WTC11 (cell line): Measurements from ENCODE around the gene VPS35L. TPM values are rescaled to one million over a fixed set of nuclear protein-coding genes. Genes with fewer than 3 reads are reported as not detected.

Experiments used
- ATAC-seq: fragments of 200-7000 bp; cut with Tn5 transposase; 2 replicates; pipeline ENCODE4 v1.10.0; 2021; ENCODE audit warnings: mild to moderate bottlenecking, moderate library complexity
- CTCF ChIA-PET: fragments of 300-600 bp; sonication (Branson Sonifier 250); formaldehyde crosslinking; loops from one replicate; lab custom pipeline; 2021; ENCODE audit warnings: antibody characterized with exemption; lab: Charles Lee
- POLR2A ChIA-PET: fragments of 350-600 bp; sonication (Branson Sonifier 250); formaldehyde crosslinking; loops from one replicate; lab custom pipeline; 2021; ENCODE audit warnings: antibody characterized with exemption; lab: Charles Lee
- DNase-seq: peaks from one replicate; pipeline ENCODE4 v3.0.0; 2021; ENCODE audit warnings: low spot score
- H3K27ac Mint-ChIP-seq: 2 replicates; pipeline ENCODE4 v1.8.0; 2021; ENCODE audit warnings: mixed read lengths
- H3K27me3 Mint-ChIP-seq: 2 replicates; pipeline ENCODE4 v1.8.0; 2021; ENCODE audit warnings: low read depth, mild to moderate bottlenecking, moderate library complexity, mixed read lengths
- H3K36me3 Mint-ChIP-seq: 2 replicates; pipeline ENCODE4 v1.8.0; 2021; ENCODE audit warnings: mixed read lengths
- H3K4me1 Mint-ChIP-seq: 2 replicates; pipeline ENCODE4 v1.8.0; 2022; ENCODE audit warnings: mixed read lengths
- H3K4me3 Mint-ChIP-seq: 2 replicates; pipeline ENCODE4 v1.8.0; 2021; ENCODE audit warnings: mild to moderate bottlenecking, moderate library complexity, mixed read lengths
- H3K9me3 Mint-ChIP-seq: 2 replicates; pipeline ENCODE4 v1.8.0; 2021; ENCODE audit warnings: mixed read lengths
- ATF6 ChIP-seq: sonication (generic); formaldehyde crosslinking; IDR thresholded peaks from 2 replicates; pipeline ENCODE4 v1.8.1; 2023; ENCODE audit warnings: mild to moderate bottlenecking, missing genetic modification reagents
- KAT7 ChIP-seq: sonication (generic); formaldehyde crosslinking; IDR thresholded peaks from 2 replicates; pipeline ENCODE4 v1.8.1; 2023; ENCODE audit warnings: missing genetic modification reagents, mild to moderate bottlenecking, borderline replicate concordance
- MYBL2 ChIP-seq: sonication (generic); formaldehyde crosslinking; IDR thresholded peaks from 2 replicates; pipeline ENCODE4 v1.8.1; 2023; ENCODE audit warnings: mild to moderate bottlenecking, moderate library complexity, missing genetic modification reagents
- NR1H2 ChIP-seq: sonication (generic); formaldehyde crosslinking; IDR thresholded peaks from 2 replicates; pipeline ENCODE4 v1.9.0; 2021; ENCODE audit warnings: mild to moderate bottlenecking, moderate library complexity, missing genetic modification reagents
- NR3C1 ChIP-seq: sonication (generic); formaldehyde crosslinking; conservative IDR thresholded peaks from 2 replicates; pipeline ENCODE4 v1.8.1; 2023; ENCODE audit warnings: low read depth, mild to moderate bottlenecking, missing genetic modification reagents
- STAT6 ChIP-seq: sonication (generic); formaldehyde crosslinking; conservative IDR thresholded peaks from 2 replicates; pipeline ENCODE4 v1.8.1; 2023; ENCODE audit warnings: mild to moderate bottlenecking, low read depth, missing genetic modification reagents, moderate library complexity
- USF2 ChIP-seq: sonication (generic); formaldehyde crosslinking; IDR thresholded peaks from 2 replicates; pipeline ENCODE4 v1.8.1; 2023; ENCODE audit warnings: mild to moderate bottlenecking, missing genetic modification reagents, moderate library complexity
- ZBTB21 ChIP-seq: sonication (generic); formaldehyde crosslinking; IDR thresholded peaks from 2 replicates; pipeline ENCODE4 v1.8.1; 2023; ENCODE audit warnings: mild to moderate bottlenecking, missing genetic modification reagents, borderline replicate concordance
- ZNF138 ChIP-seq: sonication (generic); formaldehyde crosslinking; conservative IDR thresholded peaks from 2 replicates; pipeline ENCODE4 v1.8.1; 2022; ENCODE audit warnings: mild to moderate bottlenecking, moderate library complexity, missing genetic modification reagents
- ZNF671 ChIP-seq: fragments of 250-450 bp; sonication (Bioruptor Pico); IDR thresholded peaks from 2 replicates; pipeline ENCODE4 v1.8.0; 2021; ENCODE audit warnings: mild to moderate bottlenecking
- total RNA-seq: library from RNA; stranded (reverse); gene quantifications from 3 replicates; pipeline ENCODE4 v1.2.3, GENCODE V29; 2021
- TF ChIP-seq, protein P1 (sequence below): sonication (generic); formaldehyde crosslinking; IDR thresholded peaks from 2 replicates; pipeline ENCODE4 v1.8.1; 2023; ENCODE audit warnings: mild to moderate bottlenecking, missing genetic modification reagents, moderate library complexity
- TF ChIP-seq, protein P2 (sequence below): sonication (generic); formaldehyde crosslinking; IDR thresholded peaks from 2 replicates; pipeline ENCODE4 v1.8.1; 2023; ENCODE audit warnings: mild to moderate bottlenecking, moderate library complexity, missing genetic modification reagents

Gene VPS35L
- total RNA-seq, 1 experiment from 2014 or later: 59.7 TPM

- no peak for TF ChIP-seq ZBTB21 (CRISPR knock-in tag)
- no peak for TF ChIP-seq STAT6
- TF ChIP-seq NR3C1 (CRISPR knock-in tag): no peak
- TF ChIP-seq NR1H2: no peak
- no peak for TF ChIP-seq KAT7 (CRISPR knock-in tag)
- no peak for TF ChIP-seq USF2 (CRISPR knock-in tag)
- no peak for TF ChIP-seq ZNF138 (CRISPR knock-in tag)
- no peak for TF ChIP-seq MYBL2 (CRISPR knock-in tag)
- TF ChIP-seq, protein P1, sequence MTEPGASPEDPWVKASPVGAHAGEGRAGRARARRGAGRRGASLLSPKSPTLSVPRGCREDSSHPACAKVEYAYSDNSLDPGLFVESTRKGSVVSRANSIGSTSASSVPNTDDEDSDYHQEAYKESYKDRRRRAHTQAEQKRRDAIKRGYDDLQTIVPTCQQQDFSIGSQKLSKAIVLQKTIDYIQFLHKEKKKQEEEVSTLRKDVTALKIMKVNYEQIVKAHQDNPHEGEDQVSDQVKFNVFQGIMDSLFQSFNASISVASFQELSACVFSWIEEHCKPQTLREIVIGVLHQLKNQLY (CRISPR knock-in tag): no peak
- TF ChIP-seq, protein P2, sequence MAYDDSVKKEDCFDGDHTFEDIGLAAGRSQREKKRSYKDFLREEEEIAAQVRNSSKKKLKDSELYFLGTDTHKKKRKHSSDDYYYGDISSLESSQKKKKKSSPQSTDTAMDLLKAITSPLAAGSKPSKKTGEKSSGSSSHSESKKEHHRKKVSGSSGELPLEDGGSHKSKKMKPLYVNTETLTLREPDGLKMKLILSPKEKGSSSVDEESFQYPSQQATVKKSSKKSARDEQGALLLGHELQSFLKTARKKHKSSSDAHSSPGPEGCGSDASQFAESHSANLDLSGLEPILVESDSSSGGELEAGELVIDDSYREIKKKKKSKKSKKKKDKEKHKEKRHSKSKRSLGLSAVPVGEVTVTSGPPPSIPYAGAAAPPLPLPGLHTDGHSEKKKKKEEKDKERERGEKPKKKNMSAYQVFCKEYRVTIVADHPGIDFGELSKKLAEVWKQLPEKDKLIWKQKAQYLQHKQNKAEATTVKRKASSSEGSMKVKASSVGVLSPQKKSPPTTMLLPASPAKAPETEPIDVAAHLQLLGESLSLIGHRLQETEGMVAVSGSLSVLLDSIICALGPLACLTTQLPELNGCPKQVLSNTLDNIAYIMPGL (CRISPR knock-in tag): no peak
- TF ChIP-seq ATF6 (CRISPR knock-in tag): no peak
Observed at GRCh38 chr16:19690196-19690595, 134.7 kb downstream of the VPS35L start (continued).

- peaks cover 43% of the 10 kb centered on the region for H3K36me3 Mint-ChIP-seq
- ATAC-seq (no peak), DNase-seq (no peak)
- 0 out of 2 replicates have a peak overlapping the region, but pooled peaks have one; percentile 22 for H3K27ac Mint-ChIP-seq
- ChIA-PET CTCF (interaction anchor here (0.6 to 3.0 kb wide), 4 partner anchors 10 to 108 kb away, joined by 3 to 17 read pairs (median 4); no protein-coding TSS in a partner anchor), POLR2A (no interaction called here)
- no peaks in the 10 kb centered on the region for H3K27me3 Mint-ChIP-seq
- H3K4me3 Mint-ChIP-seq: no peak overlapping the region
- TF ChIP-seq STAT6 (no peak), ZNF671 (CRISPR knock-in tag) (no peak)
- peaks cover 2% of the 10 kb centered on the region; the same call in 1 of the 2 replicates for H3K4me1 Mint-ChIP-seq
- no peaks in the 10 kb centered on the region for H3K9me3 Mint-ChIP-seq
Observed at GRCh38 chr16:19691161-19691711, 135.7 kb downstream of the VPS35L start.
